Activated CD8-positive, alpha-beta memory T cell treated with anti-CD3 and anti-CD28 coated beads, Interleukin-2, amount 50 U/mL, for 48 hours (primary cell): ENCODE results near the gene ABCB10.
"Not testable (repeated sequence)": the region's sequence is repeated elsewhere in the genome, so short reads cannot be mapped to it uniquely, and the experiment has no call there.

Experiments
- DNase-seq: peaks from one replicate; pipeline ENCODE4 v3.0.0-alpha.2; 2020

The ABCB10 gene

DNA sequence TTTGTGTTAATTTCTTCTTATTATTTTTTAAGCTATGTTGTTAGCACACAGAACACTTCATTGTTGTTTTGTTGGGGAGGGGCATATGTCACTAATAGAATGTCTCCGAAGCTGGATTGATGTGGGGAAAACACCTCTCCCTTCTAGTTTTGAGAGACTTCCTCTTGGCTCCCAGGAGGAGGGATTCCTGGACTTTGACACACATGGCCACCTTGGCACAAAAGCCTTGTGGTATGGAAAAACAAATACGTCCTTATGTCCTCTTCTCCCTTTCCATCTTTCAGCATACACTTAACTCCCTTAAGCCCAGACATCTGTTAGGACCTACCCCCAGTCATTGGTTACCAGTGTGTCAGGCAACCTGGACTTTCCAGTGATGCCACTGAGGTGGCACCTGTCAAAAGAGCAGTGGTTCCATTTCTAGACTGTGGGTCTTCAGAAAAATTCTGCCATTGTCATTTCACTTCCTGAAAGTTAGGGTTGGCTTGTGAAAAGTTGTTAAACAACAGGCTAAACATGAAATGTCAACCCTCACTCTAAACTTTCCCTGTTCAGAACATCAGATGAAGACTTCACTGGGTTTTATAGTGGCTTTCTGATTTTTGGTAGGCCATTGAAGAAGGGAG lies 12.5 kb upstream of the ABCB10 start:
- no peak for DNase-seq

- no peak for DNase-seq
Observed at GRCh38 chr1:229570305-229570704, 11.8 kb upstream of the ABCB10 start.

- no peak for DNase-seq
Observed at GRCh38 chr1:229567109-229567868, 8.8 kb upstream of the ABCB10 start.

GRCh38 chr1:229563701-229564100 lies 5.2 kb upstream of the ABCB10 start:
- no peak for DNase-seq

DNA sequence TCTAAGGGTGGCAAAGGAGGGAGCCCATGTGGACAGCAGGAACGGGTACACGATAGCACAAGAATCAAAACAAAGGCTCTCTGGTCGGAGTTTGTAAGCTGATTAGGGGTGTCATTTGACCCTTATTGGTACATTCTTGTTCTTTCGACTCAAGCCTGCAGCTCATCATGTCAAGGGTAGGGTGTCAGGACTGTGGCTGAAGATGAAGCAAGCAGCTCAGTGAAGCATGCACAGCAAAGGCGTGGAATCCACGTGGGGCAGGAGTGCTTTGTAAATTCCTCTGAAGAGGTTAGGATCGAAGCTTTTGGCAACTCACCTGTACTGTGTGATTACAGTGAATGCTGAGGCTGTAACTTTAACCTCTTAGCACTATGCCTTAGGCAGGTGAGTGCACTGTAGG lies 4.7 kb upstream of the ABCB10 start:
- DNase-seq, result no peak

DNA sequence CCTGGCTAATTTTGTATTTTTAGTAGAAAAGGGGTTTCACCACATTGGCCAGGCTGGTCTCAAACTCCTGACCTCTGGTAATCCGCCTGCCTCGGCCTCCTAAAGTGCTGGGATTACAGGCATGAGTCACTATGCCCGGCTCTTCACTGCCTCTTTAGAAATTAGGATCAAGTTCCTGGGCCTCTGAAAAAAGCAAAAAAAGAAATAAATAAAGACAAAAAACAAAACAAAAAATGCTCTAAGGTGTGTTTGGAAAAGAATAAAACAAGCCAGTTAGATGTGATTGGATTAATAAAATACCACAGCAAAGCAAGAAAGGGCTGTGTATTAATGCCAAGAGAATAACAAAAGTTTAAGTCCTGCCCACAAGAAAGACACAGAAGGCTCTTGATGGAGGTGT lies 4.2 kb upstream of the ABCB10 start:
- DNase-seq, result no peak

DNA sequence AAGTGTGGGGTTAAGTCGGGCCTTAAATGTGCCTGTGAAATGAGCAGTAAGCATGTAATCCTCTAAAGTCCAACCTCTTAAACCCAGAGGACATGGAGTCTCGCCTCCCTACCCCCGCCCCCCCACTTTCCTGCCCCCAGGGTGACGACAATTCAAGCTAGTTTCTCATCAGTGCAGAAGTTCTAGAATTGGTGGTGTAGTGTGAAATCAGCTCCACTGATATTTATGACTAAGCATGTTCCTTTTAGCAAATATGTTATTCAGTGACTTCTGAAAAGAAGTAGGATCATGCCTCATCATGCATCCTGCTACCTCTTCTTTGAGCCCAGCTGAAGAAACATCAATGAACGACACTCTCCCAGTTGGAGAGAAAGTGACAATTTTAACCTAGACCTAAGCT lies 2.6 kb upstream of the ABCB10 start:
- DNase-seq, result no peak

- not testable (repeated sequence) for DNase-seq
Observed at GRCh38 chr1:229560124-229560523, 1.6 kb upstream of the ABCB10 start.

DNA sequence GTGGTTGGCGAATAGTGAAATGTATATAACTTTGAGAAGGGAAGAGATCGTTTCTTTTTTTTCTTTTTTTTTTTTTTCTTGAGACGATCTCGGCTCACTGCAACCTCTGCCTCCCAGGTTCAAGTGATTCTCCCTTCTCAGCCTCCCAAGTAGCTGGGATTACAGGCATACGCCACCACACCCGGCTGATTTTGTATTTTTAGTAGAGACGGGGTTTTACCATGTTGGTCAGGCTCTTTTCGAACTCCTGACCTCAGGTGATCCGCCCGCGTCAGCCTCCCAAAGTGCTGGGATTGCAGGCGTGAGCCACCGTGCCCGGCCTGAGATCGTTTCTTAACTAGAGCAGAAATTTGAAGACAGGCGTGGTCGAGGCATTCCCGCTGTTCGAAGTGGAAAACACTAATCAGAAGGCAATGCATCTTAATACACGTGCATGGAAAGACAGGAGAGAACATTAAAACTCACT lies 862 bp upstream of the ABCB10 start:
- DNase-seq, result peak; percentile 57

DNA sequence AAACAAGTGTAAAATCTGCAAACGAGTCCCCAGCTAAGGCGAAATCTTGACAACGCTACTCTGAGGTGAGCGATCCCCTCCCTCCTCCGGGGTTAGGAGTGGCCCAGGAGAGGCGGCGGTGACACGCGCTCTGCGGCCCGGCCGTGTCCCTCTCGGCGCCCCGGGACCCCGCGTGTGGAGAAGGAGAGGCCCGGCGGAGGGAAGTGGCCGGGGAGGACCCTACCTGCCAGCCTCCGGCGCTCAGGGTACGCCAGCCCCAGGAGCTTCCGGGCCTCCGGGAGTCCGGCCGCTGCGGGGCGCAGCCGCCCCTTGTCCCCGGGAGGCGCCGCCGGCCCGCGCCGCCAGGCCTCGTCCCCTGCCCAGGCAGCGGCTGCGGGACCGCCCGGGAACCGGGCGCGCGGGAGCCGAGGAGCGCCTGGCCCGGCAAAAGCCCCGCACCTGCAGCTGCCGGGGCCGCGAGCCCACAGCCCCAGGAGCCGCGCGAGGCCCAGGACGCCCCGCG lies 543 bp downstream of the ABCB10 start:
- DNase-seq, result peak; percentile 75

GRCh38 chr1:229557200-229557850 lies 1.2 kb downstream of the ABCB10 start:
- DNase-seq, result no peak

- no peak for DNase-seq
Observed at GRCh38 chr1:229554886-229555621, 3.5 kb downstream of the ABCB10 start.

DNA sequence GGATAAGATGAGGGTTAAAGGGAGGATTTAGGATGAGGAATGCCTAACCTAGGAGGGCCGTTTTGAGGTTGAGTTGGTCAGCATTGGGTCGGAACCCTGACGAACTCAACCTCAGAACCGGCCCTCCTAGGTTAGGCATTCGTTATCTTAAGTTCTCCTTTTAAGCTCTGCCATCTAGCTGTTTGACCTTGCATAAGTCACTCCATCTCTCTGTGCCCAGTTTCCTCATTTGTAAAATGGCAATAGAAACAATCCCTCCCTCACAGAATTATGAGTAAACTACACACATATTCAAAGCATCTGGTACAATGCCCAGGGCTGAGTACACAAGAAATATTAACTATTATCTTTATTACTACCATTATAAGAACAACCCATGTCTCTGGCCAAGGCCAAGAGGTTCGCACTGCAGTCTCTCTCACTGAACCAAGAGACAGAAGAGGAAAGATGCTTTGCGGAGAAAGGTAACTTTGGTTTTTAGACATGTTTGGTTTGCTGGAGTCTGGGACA lies 4.8 kb downstream of the ABCB10 start:
- no peak for DNase-seq

DNA sequence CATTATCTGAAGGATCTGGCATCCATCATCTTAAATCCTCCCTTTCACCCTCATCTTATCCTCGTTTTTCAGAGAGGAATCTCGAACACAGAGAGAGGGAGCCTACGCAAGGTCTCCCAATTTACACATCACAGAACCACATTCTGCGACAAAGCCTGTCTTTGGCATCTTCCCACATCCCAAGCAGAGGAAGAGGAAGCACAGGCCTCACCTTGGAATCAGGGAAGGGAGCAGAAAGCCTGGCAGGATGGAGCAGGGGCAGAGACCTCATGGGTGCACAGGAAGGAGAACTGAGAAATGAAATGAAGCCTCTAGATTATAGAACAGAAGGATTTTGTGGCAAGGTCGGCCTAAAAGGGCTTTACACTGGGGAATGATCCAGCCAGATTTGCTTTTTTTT lies 5.8 kb downstream of the ABCB10 start:
- DNase-seq, result no peak

DNA sequence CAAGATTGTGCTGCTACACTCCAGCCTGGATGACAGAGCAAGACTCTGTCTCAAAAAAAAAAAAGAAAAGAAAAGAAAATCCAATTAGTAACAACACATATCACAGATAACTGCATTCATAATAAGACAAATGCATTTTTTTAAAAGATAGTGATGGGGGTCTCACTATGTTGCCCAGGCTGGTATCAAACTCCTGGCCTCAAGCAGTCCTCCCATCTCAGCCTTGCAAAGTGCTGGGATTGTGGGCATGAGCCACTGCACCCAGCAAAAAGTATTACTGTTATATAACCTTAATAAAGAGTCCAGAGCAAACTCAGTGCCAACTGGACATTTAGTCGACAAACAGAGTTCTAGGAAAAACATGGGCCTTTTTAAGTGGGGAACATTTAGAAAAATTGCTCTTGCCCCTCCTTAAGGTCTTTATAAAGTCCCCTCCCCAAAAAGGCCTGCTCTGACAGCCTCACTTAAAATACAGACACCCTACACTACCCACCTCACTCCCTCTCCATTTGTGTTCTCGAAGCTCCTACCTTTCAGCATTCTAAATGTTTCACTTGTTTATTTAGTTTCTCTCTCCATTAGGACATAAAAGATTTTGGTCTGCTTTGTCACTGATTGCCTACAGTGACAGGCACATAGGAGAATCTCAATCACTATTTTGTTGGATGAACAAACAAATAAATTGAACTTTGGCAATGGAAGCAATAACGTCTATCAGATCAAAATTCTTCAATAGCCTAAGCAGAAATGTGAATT lies 7.5 kb downstream of the ABCB10 start:
- no peak for DNase-seq

DNA sequence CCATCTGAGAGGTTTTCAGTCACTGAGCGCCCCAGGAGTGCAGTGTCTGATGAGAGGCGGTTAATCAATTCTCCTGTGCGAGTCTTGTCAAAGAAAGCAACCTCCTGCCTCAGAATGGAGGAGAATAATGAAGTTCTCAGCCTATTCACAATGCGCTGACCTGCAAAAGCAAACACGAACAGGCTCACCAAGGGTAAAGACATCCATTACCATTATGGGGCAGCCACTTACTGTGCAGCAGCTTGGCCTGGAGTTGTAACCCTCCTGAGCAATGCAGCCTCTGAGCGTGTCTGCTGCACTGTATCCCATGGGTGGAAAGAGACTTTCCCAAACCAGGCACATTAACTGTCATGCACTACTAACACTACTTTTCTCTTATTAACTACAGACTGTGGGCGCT lies 11.0 kb downstream of the ABCB10 start:
- no peak for DNase-seq

- DNase-seq, result no peak
Observed at GRCh38 chr1:229544587-229544986, 13.9 kb downstream of the ABCB10 start.

GRCh38 chr1:229539863-229540506 lies 18.5 kb downstream of the ABCB10 start:
- no peak for DNase-seq

- no peak for DNase-seq
Observed at GRCh38 chr1:229538945-229539344, 19.6 kb downstream of the ABCB10 start.

DNA sequence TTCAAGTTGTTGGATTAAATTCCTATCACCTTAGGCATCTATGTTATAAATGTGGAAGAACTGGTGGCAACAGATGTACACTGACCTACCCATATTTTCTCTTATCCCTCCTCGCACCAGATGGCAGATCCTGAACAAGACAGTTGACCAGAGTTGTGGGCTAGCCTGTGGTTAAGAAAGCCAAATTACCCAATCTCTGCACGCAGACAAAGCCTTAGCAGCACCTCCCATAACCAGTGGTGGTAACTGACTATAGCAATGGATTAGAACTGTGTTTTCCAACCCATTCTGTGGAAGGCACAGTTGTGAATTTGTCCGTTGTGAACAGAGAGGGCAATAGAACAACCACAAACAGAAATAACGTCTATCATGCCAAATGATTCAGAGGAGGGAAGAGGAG lies 20.6 kb downstream of the ABCB10 start:
- no peak for DNase-seq

- DNase-seq, result no peak
Observed at GRCh38 chr1:229536982-229537381, 21.5 kb downstream of the ABCB10 start.

DNA sequence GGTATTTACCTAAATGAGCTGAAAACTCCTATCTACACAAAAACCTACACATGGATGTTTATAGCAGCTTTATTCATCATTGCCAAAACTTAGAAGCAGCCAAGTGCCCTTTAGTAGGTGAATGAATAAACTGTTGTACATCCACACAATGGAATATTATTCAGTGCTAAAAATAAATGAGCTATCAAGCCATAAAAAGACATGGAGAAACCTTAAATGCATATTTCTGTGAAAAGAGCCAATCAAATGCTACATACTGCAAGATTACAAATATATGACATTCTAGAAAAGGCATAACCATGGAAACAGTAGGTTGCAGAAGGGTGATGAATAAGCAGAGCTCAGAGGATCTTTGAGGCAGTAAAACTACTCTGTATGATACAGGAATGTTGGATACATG lies 23.3 kb downstream of the ABCB10 start:
- no peak for DNase-seq
